Measurements from ENCODE around the gene BMPR1A.

GRCh38 chr10:86846088-86846487 is 89.7 kb downstream of the BMPR1A start:
- TF ChIP-seq ARNTL (CRISPR knock-in tag; IDR thresholded peaks at IDR 0.05; ENCODE audit: borderline replicate concordance, low read depth) = no peak
- no peak for TF ChIP-seq ZFP3 (CRISPR knock-in tag; IDR thresholded peaks at IDR 0.05)
- no peak for TF ChIP-seq ZNF8 (CRISPR knock-in tag; IDR thresholded peaks at IDR 0.05)

All from SK-N-SH treated with all-trans-retinoic acid at 6 μM for 48 hours (cell line).